AG10803 (cell line): Measurements from ENCODE around the gene PTGER4.
"Not testable (repeated sequence)": the region's sequence is repeated elsewhere in the genome, so short reads cannot be mapped to it uniquely, and the experiment has no call there.

Experiments
- DNase-seq: peaks from one replicate; pipeline ENCODE4 v3.0.0; 2010; ENCODE audit warnings: low read depth
- H3K4me3 ChIP-seq: 2 replicates; pipeline ENCODE4 v1.5.1; 2011; ENCODE audit warnings: mild to moderate bottlenecking, low read length, control low read depth
- CTCF ChIP-seq: conservative IDR thresholded peaks from 2 replicates; pipeline ENCODE4 v1.5.1; 2011; ENCODE audit warnings: mild to moderate bottlenecking, low read length, control low read depth, inconsistent platforms

PTGER4 gene

GRCh38 chr5:40714001-40714400, 34.3 kb downstream of the PTGER4 start:
- no peak overlapping the region for H3K4me3 ChIP-seq
- DNase-seq, result no peak
- no peak for TF ChIP-seq CTCF

- TF ChIP-seq CTCF, result peak; percentile 20; the same call in 1 of the 2 replicates
- no peak for DNase-seq
- no peak overlapping the region for H3K4me3 ChIP-seq
Measured at GRCh38 chr5:40716000-40716399, 36.3 kb downstream of the PTGER4 start.

- no peak for DNase-seq
- no peak overlapping the region for H3K4me3 ChIP-seq
- no peak for TF ChIP-seq CTCF
Measured at GRCh38 chr5:40716590-40716989, 36.9 kb downstream of the PTGER4 start.

- peak; percentile 43 for DNase-seq
- no peak overlapping the region for H3K4me3 ChIP-seq
- TF ChIP-seq CTCF, result no peak
Measured at GRCh38 chr5:40717281-40717680, 37.6 kb downstream of the PTGER4 start.

- no peak for TF ChIP-seq CTCF
- no peak for DNase-seq
- no peak overlapping the region for H3K4me3 ChIP-seq
Measured at GRCh38 chr5:40720069-40720468, 40.4 kb downstream of the PTGER4 start.

GRCh38 chr5:40722497-40722911, 42.8 kb downstream of the PTGER4 start:
- not testable (repeated sequence) for H3K4me3 ChIP-seq, DNase-seq

- DNase-seq, result no peak
- no peak for TF ChIP-seq CTCF
- H3K4me3 ChIP-seq, result no peak overlapping the region
Measured at GRCh38 chr5:40733434-40733833, 53.7 kb downstream of the PTGER4 start.
